ENCODE measurements around the gene POLG2. TPM values are rescaled to one million over a fixed set of nuclear protein-coding genes. Genes with fewer than 3 reads are reported as not detected.
A peak's percentile ranks its signal among the peaks of the same experiment; 100 is the strongest.

Gene POLG2
- total and polyA plus RNA-seq, 9 of the 15 experiments (the other 6 are each of a cell fraction or from before 2014, with no cell fraction given) = 13.4 to 44.8 (median 37.0) TPM

DNA sequence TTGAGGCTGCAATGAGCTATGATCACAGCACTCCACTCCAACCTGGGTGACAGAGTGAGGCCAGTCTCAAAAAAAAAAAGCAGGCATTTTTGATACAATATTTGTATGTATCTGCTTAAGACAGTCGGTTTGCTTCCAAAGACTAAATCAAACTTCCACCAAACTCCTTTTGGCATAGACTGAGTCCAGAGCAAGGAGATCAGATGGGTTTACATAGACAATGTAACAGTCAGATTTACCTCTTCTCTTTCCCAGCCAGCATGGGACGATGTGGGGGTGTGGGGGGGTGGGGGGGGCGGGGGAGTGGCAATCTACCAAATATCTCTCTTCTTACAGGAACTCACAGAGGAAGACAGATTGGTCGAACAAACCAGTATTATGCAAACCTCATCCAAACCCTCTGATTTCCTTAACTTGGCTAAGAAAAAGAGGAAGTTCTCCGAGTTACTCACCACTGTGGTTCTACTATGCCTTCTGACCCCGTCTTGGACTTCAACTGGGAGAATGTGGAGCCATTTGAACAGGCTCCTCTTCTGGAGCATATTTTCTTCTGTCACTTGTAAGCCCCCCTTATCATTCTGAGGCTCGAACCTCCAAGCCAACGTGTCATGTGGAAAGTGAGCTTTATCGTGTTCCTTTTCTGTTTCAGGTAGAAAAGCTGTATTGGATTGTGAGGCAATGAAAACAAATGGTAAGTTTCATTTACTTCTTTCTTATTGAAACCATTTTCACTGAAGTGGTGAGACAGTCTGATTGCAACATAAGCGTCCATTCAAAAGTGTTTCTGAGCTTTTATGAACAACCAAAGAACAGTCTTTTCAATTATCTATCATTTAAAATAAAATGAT is 48.0 kb downstream of the POLG2 start, which contains the start of gene MILR1:
Gene MILR1 (plus strand): TSS at position 451 of the 848 bp plus-strand sequence. CDS start 54 bp downstream, at position 505.
- Histone ChIP-seq H3K27ac (ENCODE audit: extremely low read depth, low read depth, low read length) (peak within 1 kb of the TSS; percentile 85), H3K4me2 (ENCODE audit: insufficient read depth, low read length) (peak within 1 kb of the TSS; percentile 61), H3K27me3 (ENCODE audit: control insufficient read depth in 2 of 2, insufficient read depth in 2 of 2, low read length in 2 of 2) (no peaks in the 10 kb centered on the region), H3K9ac (ENCODE audit: insufficient read depth in 1 of 2, low read depth in 2 of 2, low read length in 2 of 2) (peak within 1 kb of the TSS; percentile 28 to 63; a peak in 3 of 4 replicates), H3K4me3 (peak within 1 kb of the TSS; percentile 14), H3K9me3 (replicated peaks; ENCODE audit: control insufficient read depth, insufficient read depth, low read depth, low read length) (no peaks in the 10 kb centered on the region), H2AFZ (ENCODE audit: low read depth, low read length) (peak within 1 kb of the TSS; percentile 90), H3K9me1 (ENCODE audit: control insufficient read depth, insufficient read depth, low read length) (no peaks in the 10 kb centered on the region), H4K20me1 (replicated peaks; ENCODE audit: control insufficient read depth, insufficient read depth, low read length) (no peaks in the 10 kb centered on the region), H3K4me1 (replicated peaks in 1 of 2; ENCODE audit: control insufficient read depth in 2 of 2, insufficient read depth in 2 of 2, low read length in 2 of 2) (peaks cover 4 to 16% of the 10 kb centered on the region in 2 experiments; a peak in 4 of 5 replicates), H3K79me2 (ENCODE audit: control insufficient read depth, insufficient read depth, low read length) (no peaks in the 10 kb centered on the region), H3K36me3 (ENCODE audit: control insufficient read depth, insufficient read depth, low read length) (no peaks in the 10 kb centered on the region)
- in situ Hi-C loops (cut with MboI) (no loop called here), intact Hi-C loops (cut with micrococcal nuclease) (no loop called here)
- peak; percentile 27 to 86 (median 51) for DNase-seq (ENCODE audit: extremely low read depth in 1 of 4, low spot score in 3 of 4)
- FAIRE-seq = no peak
- WGBS (ENCODE audit: insufficient coverage, low coverage, missing lambda C conversion rate) = 0% methylated on average over 9 of the region's 10 CpGs
- ChIA-PET POLR2A (interaction anchor here (0.9 to 1.9 kb wide), 5 partner anchors 10 to 57 kb away, joined by 4 to 11 read pairs (median 5); partner anchors contain the start of genes DDX5 and POLG2), CTCF (ENCODE audit: low intra/inter-chr PET ratio) (no interaction called here)
- ATAC-seq = peak; percentile 97
- no TSS peak for BruUV-seq (replicated peaks)
- TF ChIP-seq ZNF511 (CRISPR knock-in tag; IDR thresholded peaks at IDR 0.05) (no peak), HNRNPK (IDR thresholded peaks at IDR 0.05; ENCODE audit: low read depth, low read length, poor library complexity, severe bottlenecking) (no peak), GTF2E2 (tag; IDR thresholded peaks at IDR 0.05) (peak; percentile 70; the same call in 1 of the 2 replicates), ZNF311 (CRISPR knock-in tag; IDR thresholded peaks at IDR 0.05) (no peak), ZNF143 (CRISPR knock-in tag; IDR thresholded peaks at IDR 0.05) (no peak), ZNF766 (CRISPR knock-in tag; conservative IDR thresholded peaks at IDR 0.05) (peak; percentile 74; the same call in 1 of the 2 replicates), SREBF2 (CRISPR knock-in tag; IDR thresholded peaks at IDR 0.05) (no peak), MTA2 (IDR thresholded peaks at IDR 0.05; ENCODE audit: low read depth) (no peak), E2F8 (IDR thresholded peaks at IDR 0.05; ENCODE audit: low read depth, partially characterized antibody) (no peak), EWSR1 (IDR thresholded peaks at IDR 0.05; ENCODE audit: borderline replicate concordance, low read depth, partially characterized antibody) (no peak), SETDB1 (IDR thresholded peaks at IDR 0.05; ENCODE audit: low read length) (no peak), POLR2A (conservative IDR thresholded peaks at IDR 0.05) (peak; percentile 46; the same call in 1 of the 2 replicates), TBL1XR1 (IDR thresholded peaks at IDR 0.05; ENCODE audit: low read length in 2 of 2) (peak in 1 of 2 experiments; percentile 44; a peak in 1 of 4 replicates), ZC3H8 (IDR thresholded peaks at IDR 0.05) (no peak), RBM22 (IDR thresholded peaks at IDR 0.05; ENCODE audit: low read depth, low read length, poor library complexity, severe bottlenecking) (no peak), TAF15 (IDR thresholded peaks at IDR 0.05; ENCODE audit: low read depth, low read length) (no peak)
- TF ChIP-seq, protein P1, sequence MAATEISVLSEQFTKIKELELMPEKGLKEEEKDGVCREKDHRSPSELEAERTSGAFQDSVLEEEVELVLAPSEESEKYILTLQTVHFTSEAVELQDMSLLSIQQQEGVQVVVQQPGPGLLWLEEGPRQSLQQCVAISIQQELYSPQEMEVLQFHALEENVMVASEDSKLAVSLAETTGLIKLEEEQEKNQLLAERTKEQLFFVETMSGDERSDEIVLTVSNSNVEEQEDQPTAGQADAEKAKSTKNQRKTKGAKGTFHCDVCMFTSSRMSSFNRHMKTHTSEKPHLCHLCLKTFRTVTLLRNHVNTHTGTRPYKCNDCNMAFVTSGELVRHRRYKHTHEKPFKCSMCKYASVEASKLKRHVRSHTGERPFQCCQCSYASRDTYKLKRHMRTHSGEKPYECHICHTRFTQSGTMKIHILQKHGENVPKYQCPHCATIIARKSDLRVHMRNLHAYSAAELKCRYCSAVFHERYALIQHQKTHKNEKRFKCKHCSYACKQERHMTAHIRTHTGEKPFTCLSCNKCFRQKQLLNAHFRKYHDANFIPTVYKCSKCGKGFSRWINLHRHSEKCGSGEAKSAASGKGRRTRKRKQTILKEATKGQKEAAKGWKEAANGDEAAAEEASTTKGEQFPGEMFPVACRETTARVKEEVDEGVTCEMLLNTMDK (IDR thresholded peaks at IDR 0.05; ENCODE audit: borderline replicate concordance, insufficient read depth, low read depth, low read length, poor library complexity, severe bottlenecking) = no peak
